GM19035 (cell line): ENCODE measurements around the gene ZFP91.

ENCODE experiments used
- ATAC-seq: cut with Tn5 transposase; IDR thresholded peaks from one replicate; pipeline ENCODE4 v1.9.1; 2021; ENCODE audit not compliant: unreplicated experiment

The ZFP91 gene

GRCh38 chr11:58658623-58659022, 79.8 kb downstream of the ZFP91 start:
- ATAC-seq, result no peak

GRCh38 chr11:58659404-58659803, 80.5 kb downstream of the ZFP91 start:
- no peak for ATAC-seq

GRCh38 chr11:58659910-58660570, 81.2 kb downstream of the ZFP91 start:
- ATAC-seq, result no peak
